GM12878 (cell line): ENCODE results near the gene FERMT2.

Experiments used
- CBX5 ChIP-seq: sonication (generic); IDR thresholded peaks from 2 replicates; pipeline ENCODE4 v1.6.1; 2016; ENCODE audit warnings: low read depth, moderate library complexity, mild to moderate bottlenecking, inconsistent platforms
- JUND ChIP-seq: IDR thresholded peaks from 2 replicates; pipeline ENCODE4 v1.6.1; 2012; ENCODE audit warnings: low read depth, mild to moderate bottlenecking, low read length, improper control_type of control experiment, moderate library complexity
- USF1 ChIP-seq: IDR thresholded peaks from 2 replicates; pipeline ENCODE4 v1.6.1; 2011; ENCODE audit warnings: borderline replicate concordance, low read depth, mild to moderate bottlenecking, moderate library complexity, mixed read lengths, low read length; ENCODE audit not compliant: insufficient read depth; ENCODE audit errors: extremely low read length
- USF2 ChIP-seq: IDR thresholded peaks from 2 replicates; pipeline ENCODE4 v1.6.1; 2011; ENCODE audit warnings: low read depth, low read length, improper control_type of control experiment, borderline replicate concordance

GRCh38 chr14:52891800-52892199, 59.0 kb downstream of the FERMT2 start:
- TF ChIP-seq USF1: no peak
- no peak for TF ChIP-seq USF2
- no peak for TF ChIP-seq CBX5
- TF ChIP-seq JUND: no peak
